Vagina (tissue), 2 donors: Measurements from ENCODE around the gene FOXE3. TPM values are rescaled to one million over a fixed set of nuclear protein-coding genes. Genes with fewer than 3 reads are reported as not detected.

ENCODE experiments used
- DNase-seq, 2 donors: peaks; one replicate each; pipeline ENCODE4 v3.0.0-alpha.2; 2017; ENCODE audit errors: extremely low spot score in 2 of 2
- H3K27ac ChIP-seq: fragments of 200-600 bp; sonication (generic); one replicate; pipeline ENCODE4 v1.5.1; 2019
- H3K27me3 ChIP-seq: fragments of 200-600 bp; sonication (generic); one replicate; pipeline ENCODE4 v1.5.1; 2019
- H3K36me3 ChIP-seq, 2 donors: fragments of 200-600 bp; sonication (generic); one replicate each; pipeline ENCODE4 v1.5.1; 2017 to 2019
- H3K4me1 ChIP-seq: fragments of 200-600 bp; sonication (generic); one replicate; pipeline ENCODE4 v1.5.1; 2019
- H3K4me3 ChIP-seq, 2 donors: fragments of 200-600 bp; sonication (generic); 1 replicate in 1 of 2; 2 replicates in 1 of 2; pipeline ENCODE4 v1.5.1; 2016 to 2019
- H3K9me3 ChIP-seq: fragments of 200-600 bp; sonication (generic); one replicate; pipeline ENCODE4 v1.5.1; 2019
- POLR2A ChIP-seq, 2 donors: fragments of 450-650 bp; IDR thresholded peaks; one replicate each; pipeline ENCODE4 v1.6.1; 2017; ENCODE audit warnings: antibody characterized with exemption in 2 of 2, mild to moderate bottlenecking in 2 of 2, moderate library complexity in 2 of 2
- POLR2AphosphoS5 ChIP-seq, 2 donors: sonication (generic); formaldehyde crosslinking; IDR thresholded peaks; one replicate each; pipeline ENCODE4 v1.9.0; 2017; ENCODE audit warnings: antibody characterized with exemption in 2 of 2, mild to moderate bottlenecking in 2 of 2, low read depth in 1 of 2; ENCODE audit not compliant: insufficient read depth in 1 of 2
- intact Hi-C: fragments of 100-400 bp; cut with DNase I; formaldehyde crosslinking; loops from one replicate; pipeline ENCODE4 v1.15.1; 2023
- total RNA-seq: library from RNA; depleted of rRNA; stranded (reverse); fragments of >200 nt; gene quantifications from one replicate; pipeline ENCODE4 v1.2.3, GENCODE V29; 2016
- TF ChIP-seq, protein P1 (sequence below), 3 experiments: fragments of 450-650 bp in 2 of 3; fragments of 200-600 bp in 1 of 3; sonication (generic) in 1 of 3; IDR thresholded peaks; one replicate each; pipeline ENCODE4 v1.5.1; 2017 to 2019; ENCODE audit warnings: antibody characterized with exemption in 3 of 3, mild to moderate bottlenecking in 2 of 3, moderate library complexity in 2 of 3

Gene FOXE3
- total RNA-seq, 1 donor from 2014 or later, result not detected

- peaks cover 7% of the 10 kb centered on the region for H3K27me3 ChIP-seq
- DNase-seq, result no peak
- intact Hi-C loops, result no loop called here
- no peak overlapping the region for H3K27ac ChIP-seq
- no peaks in the 10 kb centered on the region for H3K9me3 ChIP-seq
- TF ChIP-seq POLR2A (IDR thresholded peaks at IDR 0.05) (no peak), POLR2AphosphoS5 (IDR thresholded peaks at IDR 0.05; ENCODE audit: insufficient read depth in 1 of 2, low read depth in 1 of 2) (no peak)
- TF ChIP-seq, protein P1, sequence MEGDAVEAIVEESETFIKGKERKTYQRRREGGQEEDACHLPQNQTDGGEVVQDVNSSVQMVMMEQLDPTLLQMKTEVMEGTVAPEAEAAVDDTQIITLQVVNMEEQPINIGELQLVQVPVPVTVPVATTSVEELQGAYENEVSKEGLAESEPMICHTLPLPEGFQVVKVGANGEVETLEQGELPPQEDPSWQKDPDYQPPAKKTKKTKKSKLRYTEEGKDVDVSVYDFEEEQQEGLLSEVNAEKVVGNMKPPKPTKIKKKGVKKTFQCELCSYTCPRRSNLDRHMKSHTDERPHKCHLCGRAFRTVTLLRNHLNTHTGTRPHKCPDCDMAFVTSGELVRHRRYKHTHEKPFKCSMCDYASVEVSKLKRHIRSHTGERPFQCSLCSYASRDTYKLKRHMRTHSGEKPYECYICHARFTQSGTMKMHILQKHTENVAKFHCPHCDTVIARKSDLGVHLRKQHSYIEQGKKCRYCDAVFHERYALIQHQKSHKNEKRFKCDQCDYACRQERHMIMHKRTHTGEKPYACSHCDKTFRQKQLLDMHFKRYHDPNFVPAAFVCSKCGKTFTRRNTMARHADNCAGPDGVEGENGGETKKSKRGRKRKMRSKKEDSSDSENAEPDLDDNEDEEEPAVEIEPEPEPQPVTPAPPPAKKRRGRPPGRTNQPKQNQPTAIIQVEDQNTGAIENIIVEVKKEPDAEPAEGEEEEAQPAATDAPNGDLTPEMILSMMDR (IDR thresholded peaks at IDR 0.05), result no peak
- H3K36me3 ChIP-seq, result no peaks in the 10 kb centered on the region
- H3K4me1 ChIP-seq, result no peaks in the 10 kb centered on the region
- H3K4me3 ChIP-seq, result peak overlapping the region in 1 of 2 donors; percentile 41
These were observed 459 bp downstream of the FOXE3 start for GRCh38 chr1:47416319-47417169.

DNA sequence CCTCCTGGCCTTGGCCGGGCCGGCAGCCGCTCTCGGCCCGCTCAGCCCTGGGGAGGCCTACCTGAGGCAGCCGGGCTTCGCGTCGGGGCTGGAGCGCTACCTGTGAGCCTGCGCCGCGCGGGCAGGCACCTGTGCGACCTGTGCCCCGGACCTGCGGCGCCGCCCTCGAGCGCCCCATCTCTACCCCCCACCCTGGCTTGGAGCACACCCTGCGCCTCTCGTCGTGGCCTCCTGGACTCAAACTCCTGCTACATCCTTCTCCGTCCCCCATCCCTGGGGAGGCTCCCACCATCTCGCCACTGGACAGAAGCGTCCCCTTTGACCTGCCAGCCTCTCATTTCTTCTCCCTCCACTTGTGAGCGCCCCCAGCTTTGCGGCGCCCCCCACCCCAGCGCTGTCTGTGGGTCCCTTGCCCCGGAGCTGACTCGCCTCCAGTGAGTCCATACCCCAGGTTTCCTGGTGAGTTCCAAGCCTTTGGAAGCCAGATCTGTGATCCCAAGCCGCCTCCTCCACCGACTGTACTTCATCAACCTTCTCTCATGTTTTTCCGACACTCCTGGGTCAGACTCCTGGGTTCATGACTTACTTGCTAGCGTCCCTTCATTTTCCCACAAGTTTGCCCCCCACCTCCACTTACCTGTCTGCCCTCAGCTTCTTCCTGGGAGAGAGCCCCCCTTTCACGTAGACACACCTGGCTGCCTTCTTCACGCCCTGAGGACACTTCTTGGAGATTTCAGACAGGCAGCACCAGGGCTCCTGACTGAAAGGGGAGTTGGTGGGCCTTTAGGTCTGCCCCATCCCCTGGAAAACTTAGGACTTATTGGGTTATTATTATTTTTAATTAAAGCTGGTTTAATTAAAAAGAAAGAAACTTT lies 1.3 kb downstream of the FOXE3 start:
- intact Hi-C loops, result no loop called here
- H3K27me3 ChIP-seq, result peaks cover 7% of the 10 kb centered on the region
- no peaks in the 10 kb centered on the region for H3K9me3 ChIP-seq
- TF ChIP-seq POLR2AphosphoS5 (IDR thresholded peaks at IDR 0.05; ENCODE audit: insufficient read depth in 1 of 2, low read depth in 1 of 2), result no peak
- TF ChIP-seq, protein P1 (IDR thresholded peaks at IDR 0.05), result no peak
- TF ChIP-seq POLR2A (IDR thresholded peaks at IDR 0.05), result no peak
- no peaks in the 10 kb centered on the region for H3K36me3 ChIP-seq
- peak overlapping the region in 1 of 2 donors; percentile 41 for H3K4me3 ChIP-seq
- no peak overlapping the region for H3K27ac ChIP-seq
- H3K4me1 ChIP-seq, result no peaks in the 10 kb centered on the region
- DNase-seq, result no peak

DNA sequence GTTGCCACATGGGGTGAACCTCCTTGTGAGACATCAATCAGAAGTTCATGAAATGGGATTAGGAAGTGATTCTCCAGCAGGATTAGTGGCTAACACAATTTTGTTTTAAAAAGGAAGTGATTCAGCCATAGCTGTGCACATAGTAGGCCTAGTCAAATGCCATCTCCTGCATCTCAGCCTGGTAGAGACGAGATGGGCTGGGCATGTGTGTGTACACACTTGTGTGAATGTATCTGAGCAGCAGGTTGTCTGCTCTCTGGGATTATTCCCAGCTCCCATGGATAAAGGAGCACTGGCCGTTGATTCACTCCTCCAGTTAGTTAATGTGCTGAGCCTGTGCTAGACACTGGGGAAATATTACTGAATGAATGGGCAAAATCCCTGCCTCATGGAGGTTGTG lies 2.0 kb downstream of the FOXE3 start:
- Histone ChIP-seq H3K36me3 (no peaks in the 10 kb centered on the region), H3K4me1 (no peaks in the 10 kb centered on the region), H3K27ac (no peak overlapping the region), H3K9me3 (no peaks in the 10 kb centered on the region), H3K4me3 (no peak overlapping the region), H3K27me3 (peaks cover 7% of the 10 kb centered on the region)
- TF ChIP-seq, protein P1 (IDR thresholded peaks at IDR 0.05), result no peak
- TF ChIP-seq POLR2A (IDR thresholded peaks at IDR 0.05) (no peak), POLR2AphosphoS5 (IDR thresholded peaks at IDR 0.05; ENCODE audit: insufficient read depth in 1 of 2, low read depth in 1 of 2) (no peak)
- DNase-seq, result no peak
- intact Hi-C loops, result no loop called here

- H3K27ac ChIP-seq, result no peak overlapping the region
- no peaks in the 10 kb centered on the region for H3K36me3 ChIP-seq
- peaks cover 7% of the 10 kb centered on the region for H3K27me3 ChIP-seq
These were observed 2.7 kb downstream of the FOXE3 start for GRCh38 chr1:47418681-47419325.

More at GRCh38 chr1:47418681-47419325, 2.7 kb downstream of the FOXE3 start:
- DNase-seq, result no peak
- intact Hi-C loops, result no loop called here
- TF ChIP-seq POLR2A (IDR thresholded peaks at IDR 0.05), result no peak
- TF ChIP-seq, protein P1 (IDR thresholded peaks at IDR 0.05), result no peak
- TF ChIP-seq POLR2AphosphoS5 (IDR thresholded peaks at IDR 0.05; ENCODE audit: insufficient read depth in 1 of 2, low read depth in 1 of 2), result no peak
- Histone ChIP-seq H3K4me3 (no peak overlapping the region), H3K4me1 (no peaks in the 10 kb centered on the region), H3K9me3 (no peaks in the 10 kb centered on the region)
